ENCODE data around the gene SLC22A16. TPM values are rescaled to one million over a fixed set of nuclear protein-coding genes. Genes with fewer than 3 reads are reported as not detected.

The SLC22A16 gene
- total RNA-seq, 2 experiments from 2014 or later = not detected

- H3K4me1 ChIP-seq (ENCODE audit: insufficient read depth, low read length) = peaks cover 5% of the 10 kb centered on the region
- Mint-ChIP-seq H3K4me3 (peak overlapping the region; percentile 61), H3K9me3 (no peaks in the 10 kb centered on the region), H3K36me3 (ENCODE audit: low read depth) (no peaks in the 10 kb centered on the region), H3K4me1 (ENCODE audit: low read depth) (peaks cover 27% of the 10 kb centered on the region), H3K27me3 (no peaks in the 10 kb centered on the region), H3K27ac (peak overlapping the region; percentile 75)
- ATAC-seq (ENCODE audit: poor library complexity) = peak; percentile 50
- no peak for DNase-seq
- intact Hi-C loops (cut with DNase I, micrococcal nuclease) = loop anchor here (2.0 to 5.0 kb wide), 4 partner anchors 212 to 1848 kb away; partner anchors contain the start of gene WASF1 (in 1 of the 2)
- no peaks in the 10 kb centered on the region for H3K9me3 ChIP-seq (ENCODE audit: control insufficient read depth in 1 of 2, insufficient read depth in 1 of 2, low read length in 2 of 2)
- ChIA-PET POLR2A (interaction anchor here (1.1 to 2.8 kb wide), 6 partner anchors 24 to 1008 kb away, joined by 3 to 14 read pairs (median 10); partner anchors contain the start of genes AK9, CD164, CDC40 and FIG4), CTCF (interaction anchor here (0.5 to 3.4 kb wide), 4 partner anchors 190 to 1226 kb away, joined by 3 to 17 read pairs (median 4); no protein-coding TSS in a partner anchor)
- no peaks in the 10 kb centered on the region for H3K27me3 ChIP-seq (ENCODE audit: control insufficient read depth in 1 of 2, insufficient read depth in 2 of 2, low read length in 2 of 2)
- H3K36me3 ChIP-seq (ENCODE audit: insufficient read depth, low read length) = no peaks in the 10 kb centered on the region
- no peak overlapping the region for H3K27ac ChIP-seq (ENCODE audit: low read depth in 1 of 2, low read length in 2 of 2)
- no peak overlapping the region for H3K4me3 ChIP-seq (ENCODE audit: low read length)
- TF ChIP-seq, protein P1, sequence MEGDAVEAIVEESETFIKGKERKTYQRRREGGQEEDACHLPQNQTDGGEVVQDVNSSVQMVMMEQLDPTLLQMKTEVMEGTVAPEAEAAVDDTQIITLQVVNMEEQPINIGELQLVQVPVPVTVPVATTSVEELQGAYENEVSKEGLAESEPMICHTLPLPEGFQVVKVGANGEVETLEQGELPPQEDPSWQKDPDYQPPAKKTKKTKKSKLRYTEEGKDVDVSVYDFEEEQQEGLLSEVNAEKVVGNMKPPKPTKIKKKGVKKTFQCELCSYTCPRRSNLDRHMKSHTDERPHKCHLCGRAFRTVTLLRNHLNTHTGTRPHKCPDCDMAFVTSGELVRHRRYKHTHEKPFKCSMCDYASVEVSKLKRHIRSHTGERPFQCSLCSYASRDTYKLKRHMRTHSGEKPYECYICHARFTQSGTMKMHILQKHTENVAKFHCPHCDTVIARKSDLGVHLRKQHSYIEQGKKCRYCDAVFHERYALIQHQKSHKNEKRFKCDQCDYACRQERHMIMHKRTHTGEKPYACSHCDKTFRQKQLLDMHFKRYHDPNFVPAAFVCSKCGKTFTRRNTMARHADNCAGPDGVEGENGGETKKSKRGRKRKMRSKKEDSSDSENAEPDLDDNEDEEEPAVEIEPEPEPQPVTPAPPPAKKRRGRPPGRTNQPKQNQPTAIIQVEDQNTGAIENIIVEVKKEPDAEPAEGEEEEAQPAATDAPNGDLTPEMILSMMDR (IDR thresholded peaks at IDR 0.05) = no peak
These were observed 86.0 kb downstream of the SLC22A16 start for GRCh38 chr6:110390404-110390803.

- ATAC-seq (ENCODE audit: poor library complexity) (peak; percentile 23), DNase-seq (no peak)
- TF ChIP-seq, protein P1 (IDR thresholded peaks at IDR 0.05) = no peak
- ChIA-PET CTCF (interaction anchor here (0.5 to 3.4 kb wide), 3 partner anchors 685 to 1225 kb away, joined by 3 to 17 read pairs (median 4); no protein-coding TSS in a partner anchor), POLR2A (interaction anchor here (1.1 to 2.8 kb wide), 6 partner anchors 24 to 1008 kb away, joined by 3 to 14 read pairs (median 10); partner anchors contain the start of genes AK9, CD164, CDC40 and FIG4)
- peaks cover 27% of the 10 kb centered on the region for H3K4me1 Mint-ChIP-seq (ENCODE audit: low read depth)
- H3K27ac ChIP-seq (ENCODE audit: low read depth in 1 of 2, low read length in 2 of 2) = no peak overlapping the region
- no peak overlapping the region for H3K4me3 ChIP-seq (ENCODE audit: low read length)
- intact Hi-C loops (cut with DNase I, micrococcal nuclease) = loop anchor here (2.0 to 10.0 kb wide), 6 partner anchors 211 to 1848 kb away; partner anchors contain the start of gene WASF1 (in 1 of the 2)
- H3K27ac Mint-ChIP-seq = peak overlapping the region; percentile 75
- H3K36me3 ChIP-seq (ENCODE audit: insufficient read depth, low read length) = no peaks in the 10 kb centered on the region
- peaks cover 5% of the 10 kb centered on the region for H3K4me1 ChIP-seq (ENCODE audit: insufficient read depth, low read length)
- H3K27me3 Mint-ChIP-seq = no peaks in the 10 kb centered on the region
- no peaks in the 10 kb centered on the region for H3K27me3 ChIP-seq (ENCODE audit: control insufficient read depth in 1 of 2, insufficient read depth in 2 of 2, low read length in 2 of 2)
- H3K36me3 Mint-ChIP-seq (ENCODE audit: low read depth) = no peaks in the 10 kb centered on the region
- no peaks in the 10 kb centered on the region for H3K9me3 Mint-ChIP-seq
- no peak overlapping the region for H3K4me3 Mint-ChIP-seq
- H3K9me3 ChIP-seq (ENCODE audit: control insufficient read depth in 1 of 2, insufficient read depth in 1 of 2, low read length in 2 of 2) = no peaks in the 10 kb centered on the region
These were observed 86.6 kb downstream of the SLC22A16 start for GRCh38 chr6:110389689-110390382.

DNA sequence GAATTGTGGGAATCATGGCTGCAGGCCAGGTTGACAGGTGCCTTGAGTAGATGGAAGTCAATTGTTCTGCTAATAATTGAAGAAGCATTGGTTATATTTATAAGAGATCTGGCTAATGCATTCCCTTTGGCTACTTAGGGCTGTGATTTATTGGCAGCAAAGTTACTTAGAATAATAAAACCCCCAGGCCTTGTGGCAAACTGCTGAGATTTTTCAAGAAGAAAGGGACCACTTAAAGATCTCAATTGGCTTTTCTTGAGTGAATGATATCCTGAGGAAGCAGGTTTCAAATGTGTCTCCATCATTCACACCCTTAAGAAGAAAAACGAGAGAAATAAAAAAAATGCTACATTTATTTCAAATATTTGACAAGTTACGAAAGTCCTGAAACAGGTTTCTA lies 88.4 kb downstream of the SLC22A16 start:
- Mint-ChIP-seq H3K27ac (no peak overlapping the region), H3K27me3 (no peaks in the 10 kb centered on the region), H3K9me3 (no peaks in the 10 kb centered on the region), H3K36me3 (ENCODE audit: low read depth) (no peaks in the 10 kb centered on the region), H3K4me3 (no peak overlapping the region), H3K4me1 (ENCODE audit: low read depth) (peaks cover 27% of the 10 kb centered on the region)
- Histone ChIP-seq H3K4me3 (ENCODE audit: low read length) (no peak overlapping the region), H3K36me3 (ENCODE audit: insufficient read depth, low read length) (no peaks in the 10 kb centered on the region), H3K4me1 (ENCODE audit: insufficient read depth, low read length) (peaks cover 5% of the 10 kb centered on the region), H3K27me3 (ENCODE audit: control insufficient read depth in 1 of 2, insufficient read depth in 2 of 2, low read length in 2 of 2) (no peaks in the 10 kb centered on the region), H3K27ac (ENCODE audit: low read depth in 1 of 2, low read length in 2 of 2) (no peak overlapping the region), H3K9me3 (ENCODE audit: control insufficient read depth in 1 of 2, insufficient read depth in 1 of 2, low read length in 2 of 2) (no peaks in the 10 kb centered on the region)
- CTCF ChIA-PET = no interaction called here
- ATAC-seq (ENCODE audit: poor library complexity) (no peak), DNase-seq (no peak)
- POLR2A ChIA-PET = no interaction called here
- TF ChIP-seq, protein P1 (IDR thresholded peaks at IDR 0.05) = no peak
- intact Hi-C loops (cut with DNase I, micrococcal nuclease) = loop anchor here in 1 of 2 experiments (2.0 to 10.0 kb wide), 2 partner anchors 683 to 1203 kb away; no protein-coding TSS in a partner anchor
